Thoracic aorta (tissue), 2 donors: ENCODE data around the gene CHSY1. TPM values are rescaled to one million over a fixed set of nuclear protein-coding genes. Genes with fewer than 3 reads are reported as not detected.
A peak's percentile ranks its signal among the peaks of the same experiment; 100 is the strongest.

ENCODE experiments used
- ATAC-seq: fragments of 150-250 bp; one replicate; pipeline ENCODE4 v1.8.0; 2017; ENCODE audit warnings: low read depth; ENCODE audit not compliant: insufficient number of reproducible peaks, low FRiP score
- DNase-seq: peaks from one replicate; pipeline ENCODE4 v3.0.0-alpha.2; 2020; ENCODE audit warnings: low spot score
- H3K27ac ChIP-seq, 2 donors: fragments of 200-600 bp; sonication (generic); 1 replicate in 1 of 2; 2 replicates in 1 of 2; pipeline ENCODE4 v1.5.1; 2016; ENCODE audit warnings: mild to moderate bottlenecking in 2 of 2, moderate library complexity in 2 of 2
- H3K27me3 ChIP-seq: fragments of 200-600 bp; sonication (generic); replicated peaks from 2 replicates; pipeline ENCODE4 v1.6.0; 2016; ENCODE audit warnings: mild to moderate bottlenecking; ENCODE audit not compliant: insufficient read depth
- H3K36me3 ChIP-seq: fragments of 200-600 bp; sonication (generic); one replicate; pipeline ENCODE4 v1.5.1; 2016
- H3K4me1 ChIP-seq, 2 donors: fragments of 200-600 bp; sonication (generic); 1 replicate in 1 of 2; 2 replicates in 1 of 2; pipeline versions ENCODE4 v1.5.1 to v1.6.0; 2016; ENCODE audit warnings: low read depth in 2 of 2, mild to moderate bottlenecking in 1 of 2; ENCODE audit not compliant: control insufficient read depth in 1 of 2
- H3K4me3 ChIP-seq: fragments of 200-600 bp; sonication (generic); 2 replicates; pipeline ENCODE4 v1.5.1; 2016; ENCODE audit warnings: mild to moderate bottlenecking
- H3K9me3 ChIP-seq: fragments of 200-600 bp; sonication (generic); 2 replicates; pipeline ENCODE4 v1.5.1; 2016
- CTCF ChIP-seq: fragments of 200-600 bp; sonication (generic); IDR thresholded peaks from one replicate; pipeline ENCODE4 v1.5.1; 2019; ENCODE audit warnings: antibody characterized with exemption
- total RNA-seq, 2 donors: library from RNA; depleted of rRNA; stranded (reverse); fragments of >200 nt; gene quantifications; one replicate each; pipeline versions ENCODE4 v1.1.0 to v1.2.3, GENCODE V29; 2016

The CHSY1 gene, protein sequence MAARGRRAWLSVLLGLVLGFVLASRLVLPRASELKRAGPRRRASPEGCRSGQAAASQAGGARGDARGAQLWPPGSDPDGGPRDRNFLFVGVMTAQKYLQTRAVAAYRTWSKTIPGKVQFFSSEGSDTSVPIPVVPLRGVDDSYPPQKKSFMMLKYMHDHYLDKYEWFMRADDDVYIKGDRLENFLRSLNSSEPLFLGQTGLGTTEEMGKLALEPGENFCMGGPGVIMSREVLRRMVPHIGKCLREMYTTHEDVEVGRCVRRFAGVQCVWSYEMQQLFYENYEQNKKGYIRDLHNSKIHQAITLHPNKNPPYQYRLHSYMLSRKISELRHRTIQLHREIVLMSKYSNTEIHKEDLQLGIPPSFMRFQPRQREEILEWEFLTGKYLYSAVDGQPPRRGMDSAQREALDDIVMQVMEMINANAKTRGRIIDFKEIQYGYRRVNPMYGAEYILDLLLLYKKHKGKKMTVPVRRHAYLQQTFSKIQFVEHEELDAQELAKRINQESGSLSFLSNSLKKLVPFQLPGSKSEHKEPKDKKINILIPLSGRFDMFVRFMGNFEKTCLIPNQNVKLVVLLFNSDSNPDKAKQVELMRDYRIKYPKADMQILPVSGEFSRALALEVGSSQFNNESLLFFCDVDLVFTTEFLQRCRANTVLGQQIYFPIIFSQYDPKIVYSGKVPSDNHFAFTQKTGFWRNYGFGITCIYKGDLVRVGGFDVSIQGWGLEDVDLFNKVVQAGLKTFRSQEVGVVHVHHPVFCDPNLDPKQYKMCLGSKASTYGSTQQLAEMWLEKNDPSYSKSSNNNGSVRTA
- 100 to 1,000 TPM in 1 of 2 donors, 10 to 100 TPM in 1; 35.7 to 153 TPM for total RNA-seq

GRCh38 chr15:101251830-101252820 is at the start of gene CHSY1:
Gene CHSY1 (minus strand): TSS chr15:101252048. CDS start chr15:101251456, 592 bp downstream.
- peaks cover 29 to 47% of the 10 kb centered on the region in 2 donors for H3K4me1 ChIP-seq
- peak within 1 kb of the TSS; percentile 84 for H3K4me3 ChIP-seq
- no peaks in the 10 kb centered on the region for H3K36me3 ChIP-seq
- DNase-seq: peak; percentile 83
- ATAC-seq: peak; percentile 86
- no peak for TF ChIP-seq CTCF
- no peaks in the 10 kb centered on the region for H3K27me3 ChIP-seq
- H3K9me3 ChIP-seq: no peaks in the 10 kb centered on the region
- peak within 1 kb of the TSS; percentile 84 to 86 for H3K27ac ChIP-seq

DNA sequence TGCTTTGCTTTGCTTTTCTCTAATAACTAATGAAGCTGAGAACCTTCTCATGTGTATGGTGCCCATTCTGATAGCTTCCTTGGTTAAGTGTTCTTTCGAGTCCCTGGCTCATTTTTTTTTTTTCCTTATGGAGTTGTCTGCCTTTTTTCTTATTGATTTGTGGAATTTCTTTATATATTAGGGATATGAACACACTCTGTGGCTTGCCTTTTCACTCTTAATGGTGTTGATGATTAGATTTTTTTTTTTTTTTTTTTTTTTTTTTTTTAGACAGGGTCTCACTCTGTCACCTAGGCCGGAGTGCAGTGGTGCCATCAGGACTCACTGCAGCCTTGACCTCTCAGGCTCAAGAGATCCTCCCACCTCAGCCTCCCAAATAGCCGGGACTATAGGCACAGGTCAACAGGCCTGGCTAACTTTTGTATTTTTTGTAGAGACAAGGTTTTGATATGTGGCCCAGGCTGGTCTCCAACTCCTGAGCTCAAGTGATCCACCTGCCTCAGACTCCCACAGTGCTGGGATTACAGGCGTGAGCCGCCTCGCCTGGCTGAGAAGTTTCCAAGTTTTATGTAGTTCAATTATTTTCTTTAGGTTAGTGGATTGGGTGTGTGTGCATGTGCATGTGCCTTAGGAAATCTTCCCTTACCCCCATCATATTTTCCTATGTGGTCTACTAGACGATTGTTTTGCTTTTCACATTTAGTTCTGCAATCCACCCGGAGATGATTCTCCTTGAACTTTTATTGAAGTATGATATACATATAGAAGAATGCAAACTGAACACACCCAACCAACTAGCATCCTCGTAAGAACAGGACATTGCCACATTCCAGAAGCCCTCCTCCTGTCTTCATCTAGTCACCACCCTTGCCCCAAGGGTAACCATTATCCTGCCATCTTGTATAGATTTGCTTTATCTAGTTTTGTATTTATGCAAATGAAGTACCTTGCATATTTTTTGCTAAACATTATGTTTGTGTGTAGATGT is 44.9 kb upstream of the CHSY1 start:
- ATAC-seq (no peak), DNase-seq (no peak)
- Histone ChIP-seq H3K27me3 (no peaks in the 10 kb centered on the region), H3K27ac (no peak overlapping the region), H3K36me3 (no peaks in the 10 kb centered on the region), H3K4me1 (peaks cover 15 to 22% of the 10 kb centered on the region in 2 donors), H3K9me3 (no peaks in the 10 kb centered on the region), H3K4me3 (no peak overlapping the region)
- no peak for TF ChIP-seq CTCF

DNA sequence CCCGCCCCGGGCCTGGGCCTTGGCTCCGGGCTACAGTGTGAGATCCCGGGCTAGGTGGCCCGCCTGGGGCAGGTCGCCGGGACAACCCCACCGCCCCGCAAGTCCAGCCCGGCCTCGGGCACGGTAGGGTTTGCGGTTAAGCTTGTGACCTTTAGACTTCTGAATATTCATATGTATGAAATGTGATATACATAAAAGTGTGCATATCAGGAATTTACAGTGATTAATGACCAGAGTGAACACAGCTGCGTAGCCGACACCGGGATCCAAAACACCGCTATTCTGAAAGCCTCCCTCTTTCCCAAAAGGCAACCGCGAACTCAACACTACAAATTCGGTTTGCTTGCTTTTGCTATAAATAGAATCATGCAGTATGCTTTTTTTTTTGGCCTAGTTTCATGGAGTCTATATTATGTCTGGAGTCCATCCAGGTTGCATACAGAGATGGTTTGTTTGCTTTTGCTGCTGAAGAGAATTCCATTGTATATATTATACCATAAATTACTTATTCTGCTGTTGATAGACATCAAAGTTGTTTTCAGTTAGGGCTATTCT is 43.8 kb upstream of the CHSY1 start:
- H3K4me3 ChIP-seq: peak overlapping the region; percentile 92
- ATAC-seq (no peak), DNase-seq (no peak)
- H3K36me3 ChIP-seq: no peaks in the 10 kb centered on the region
- no peak for TF ChIP-seq CTCF
- H3K27me3 ChIP-seq: no peaks in the 10 kb centered on the region
- H3K4me1 ChIP-seq: peaks cover 15 to 24% of the 10 kb centered on the region in 2 donors
- H3K9me3 ChIP-seq: no peaks in the 10 kb centered on the region
- peak overlapping the region; percentile 83 to 94 for H3K27ac ChIP-seq
